ACHN (cell line): ENCODE results near the gene GPRIN1.
"Not testable (repeated sequence)": the region's sequence is repeated elsewhere in the genome, so short reads cannot be mapped to it uniquely, and the experiment has no call there.

ENCODE experiments used
- DNase-seq: peaks from one replicate; pipeline ENCODE4 v3.0.0-alpha.2; 2015
- in situ Hi-C: cut with HindIII; loops from 2 replicates; pipeline ENCODE4 v1.10.0; 2017; ENCODE audit warnings: low sequenced_read_pairs, low pct_ligation_motif_present, low pct_unique_long_range_greater_than_20kb

GPRIN1 gene

DNA sequence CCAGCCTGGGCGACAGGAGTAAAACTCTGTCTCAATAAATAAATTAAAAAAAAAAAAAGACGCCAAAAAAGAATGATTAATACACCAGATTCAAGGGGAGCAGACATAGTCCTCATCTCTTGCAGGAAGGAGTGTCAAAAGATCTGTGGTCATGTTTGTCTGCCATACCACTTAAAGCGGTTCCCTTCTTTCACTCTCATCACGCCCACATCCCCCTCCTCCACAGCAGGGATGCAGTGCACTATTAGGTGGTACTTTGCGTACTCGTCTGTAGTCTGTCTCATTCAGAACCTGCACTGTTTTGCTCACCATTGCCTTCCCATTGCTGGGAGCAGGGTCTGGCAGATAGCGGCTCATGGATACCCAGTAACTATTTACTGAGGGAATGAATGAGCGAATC is 49.6 kb downstream of the GPRIN1 start:
- DNase-seq, result no peak
- in situ Hi-C loops, result no loop called here

DNA sequence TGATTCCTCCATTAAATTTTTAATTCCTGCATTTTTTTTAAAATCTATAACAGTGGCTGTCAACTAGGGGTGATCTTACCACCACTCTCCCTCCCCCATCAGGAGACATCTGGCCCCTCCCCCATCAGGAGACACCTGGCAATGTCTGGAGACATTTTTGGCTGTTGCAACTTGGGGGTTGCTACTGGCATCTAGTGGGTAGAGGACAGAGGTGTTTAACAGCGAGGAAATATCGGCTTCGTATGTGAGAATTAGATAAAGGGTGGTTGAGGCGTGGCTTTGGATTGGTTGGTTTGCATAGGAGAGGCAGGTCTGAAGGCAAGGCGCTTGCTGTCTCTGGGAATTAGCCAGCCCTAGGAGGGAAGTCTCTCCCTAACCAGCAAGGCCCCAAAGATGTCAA is 50.3 kb downstream of the GPRIN1 start:
- DNase-seq, result no peak
- in situ Hi-C loops, result no loop called here

DNA sequence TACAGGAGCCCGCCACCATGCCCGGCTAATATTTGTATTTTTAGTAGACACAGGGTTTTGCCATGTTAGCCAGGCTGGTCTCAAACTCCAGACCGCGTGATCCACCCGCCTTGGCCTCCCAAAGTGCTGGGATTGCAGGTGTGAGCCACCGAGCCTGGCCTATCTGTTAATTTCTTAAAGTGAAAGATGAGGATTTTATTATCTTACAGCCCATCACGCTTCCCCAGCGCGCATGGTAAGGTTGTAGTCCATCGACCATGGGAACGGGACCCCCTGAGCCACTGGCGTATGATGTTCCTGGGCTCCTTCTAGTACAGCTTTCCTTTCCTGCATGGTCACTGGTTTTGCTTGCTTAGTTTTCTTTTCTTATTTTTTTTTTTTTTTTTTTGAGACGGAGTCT is 52.1 kb downstream of the GPRIN1 start:
- no peak for DNase-seq
- in situ Hi-C loops, result no loop called here

DNA sequence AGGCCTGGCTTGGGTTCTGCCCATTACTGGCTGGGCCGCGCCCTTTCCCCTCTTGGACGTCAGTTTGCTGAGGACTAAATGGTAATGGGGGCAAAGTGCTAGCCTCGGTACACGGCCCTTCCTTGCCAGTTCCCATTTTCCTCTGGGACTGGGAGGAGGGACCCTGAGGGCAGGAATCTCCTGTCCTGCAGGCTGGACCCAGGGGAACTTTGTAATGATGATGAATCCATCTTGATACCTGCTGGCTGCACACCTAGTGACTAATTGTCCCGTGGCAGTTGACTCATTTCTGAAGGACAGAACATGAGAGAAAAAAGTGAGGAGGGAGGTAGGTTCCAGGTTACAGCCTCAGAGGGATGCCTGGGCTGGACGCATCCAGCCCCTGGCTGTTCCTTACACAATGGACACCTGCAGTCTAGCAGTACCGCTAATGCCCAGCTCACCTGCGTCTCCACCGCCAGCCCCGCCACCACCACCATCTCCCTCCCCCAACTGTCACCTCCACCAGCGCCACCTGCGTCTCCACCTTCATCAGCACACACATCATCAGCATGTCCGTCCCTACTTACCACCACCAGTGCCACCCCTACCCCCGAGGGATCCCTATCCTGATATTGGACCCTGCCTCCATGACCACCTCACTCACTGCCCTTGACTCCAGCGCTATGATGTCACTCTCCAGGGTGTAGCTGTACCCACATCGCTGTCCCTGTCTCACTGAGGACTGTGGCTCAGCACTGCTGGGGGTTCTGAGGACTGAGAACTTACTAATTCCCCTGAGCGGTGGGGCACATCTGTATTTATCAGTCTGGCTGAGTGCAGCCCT is 56.5 kb downstream of the GPRIN1 start:
- in situ Hi-C loops, result no loop called here
- no peak for DNase-seq

- no peak for DNase-seq
- in situ Hi-C loops, result no loop called here
Observed at GRCh38 chr5:176552332-176552869, 57.6 kb downstream of the GPRIN1 start.

GRCh38 chr5:176550937-176551336 is 59.0 kb downstream of the GPRIN1 start:
- in situ Hi-C loops, DNase-seq: not testable (repeated sequence)

- in situ Hi-C loops, result no loop called here
- no peak for DNase-seq
Observed at GRCh38 chr5:176550275-176550831, 59.6 kb downstream of the GPRIN1 start.

GRCh38 chr5:176549871-176550270 is 60.1 kb downstream of the GPRIN1 start:
- no peak for DNase-seq
- in situ Hi-C loops, result no loop called here

GRCh38 chr5:176548967-176549444 is 61.0 kb downstream of the GPRIN1 start, which contains the start of gene CDHR2:
Gene CDHR2 (plus strand): TSS chr5:176549342. CDS start chr5:176565353, 16,011 bp downstream.
- no peak for DNase-seq
- in situ Hi-C loops, result no loop called here

- DNase-seq, result no peak
- in situ Hi-C loops, result no loop called here
Observed at GRCh38 chr5:176547802-176548201, 62.2 kb downstream of the GPRIN1 start.
